RWPE1 (cell line): ENCODE results near the gene SCPEP1.
A peak's percentile ranks its signal among the peaks of the same experiment; 100 is the strongest.
"Not testable (repeated sequence)": the region's sequence is repeated elsewhere in the genome, so short reads cannot be mapped to it uniquely, and the experiment has no call there.

ENCODE experiments used
- CTCF ChIA-PET: fragments of 350-600 bp; sonication (Branson Sonifier 250); formaldehyde crosslinking; extraction: SDS; loops from one replicate; lab custom pipeline; 2021; lab: Yijun Ruan, JAX
- POLR2A ChIA-PET: fragments of 400-600 bp; formaldehyde crosslinking; extraction: SDS; loops from one replicate; lab custom pipeline; 2020; ENCODE audit warnings: antibody characterized with exemption; ENCODE audit not compliant: low non-redundant PET; lab: Yijun Ruan, JAX
- DNase-seq: peaks from one replicate; pipeline ENCODE4 v3.0.0; 2012; ENCODE audit warnings: low spot score
- H3K27ac ChIP-seq: fragments of 450-650 bp; 2 replicates; pipeline ENCODE4 v1.5.1; 2017
- TF ChIP-seq, protein P1 (sequence below): fragments of 450-650 bp; conservative IDR thresholded peaks from 2 replicates; pipeline ENCODE4 v1.5.1; 2017; ENCODE audit warnings: low read depth, mild to moderate bottlenecking

Gene SCPEP1

GRCh38 chr17:56960596-56961538 lies 17.1 kb upstream of the SCPEP1 start, which contains the start of gene COIL:
COIL (minus strand) TSS chr17:56961050; CDS start chr17:56961019, 31 bp downstream.
- TF ChIP-seq, protein P1, sequence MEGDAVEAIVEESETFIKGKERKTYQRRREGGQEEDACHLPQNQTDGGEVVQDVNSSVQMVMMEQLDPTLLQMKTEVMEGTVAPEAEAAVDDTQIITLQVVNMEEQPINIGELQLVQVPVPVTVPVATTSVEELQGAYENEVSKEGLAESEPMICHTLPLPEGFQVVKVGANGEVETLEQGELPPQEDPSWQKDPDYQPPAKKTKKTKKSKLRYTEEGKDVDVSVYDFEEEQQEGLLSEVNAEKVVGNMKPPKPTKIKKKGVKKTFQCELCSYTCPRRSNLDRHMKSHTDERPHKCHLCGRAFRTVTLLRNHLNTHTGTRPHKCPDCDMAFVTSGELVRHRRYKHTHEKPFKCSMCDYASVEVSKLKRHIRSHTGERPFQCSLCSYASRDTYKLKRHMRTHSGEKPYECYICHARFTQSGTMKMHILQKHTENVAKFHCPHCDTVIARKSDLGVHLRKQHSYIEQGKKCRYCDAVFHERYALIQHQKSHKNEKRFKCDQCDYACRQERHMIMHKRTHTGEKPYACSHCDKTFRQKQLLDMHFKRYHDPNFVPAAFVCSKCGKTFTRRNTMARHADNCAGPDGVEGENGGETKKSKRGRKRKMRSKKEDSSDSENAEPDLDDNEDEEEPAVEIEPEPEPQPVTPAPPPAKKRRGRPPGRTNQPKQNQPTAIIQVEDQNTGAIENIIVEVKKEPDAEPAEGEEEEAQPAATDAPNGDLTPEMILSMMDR, result peak; percentile 99
- H3K27ac ChIP-seq, result peak within 1 kb of the TSS; percentile 87
- CTCF ChIA-PET, result interaction anchor here (0.5 to 1.3 kb wide), 13 partner anchors 9 to 252 kb away, joined by 3 to 4 read pairs (median 3); partner anchors contain the start of gene TRIM25
- DNase-seq, result peak; percentile 88
- POLR2A ChIA-PET, result interaction anchor here (0.7 kb wide), 1 partner anchor 124 kb away, joined by 5 read pairs; no protein-coding TSS in a partner anchor

DNA sequence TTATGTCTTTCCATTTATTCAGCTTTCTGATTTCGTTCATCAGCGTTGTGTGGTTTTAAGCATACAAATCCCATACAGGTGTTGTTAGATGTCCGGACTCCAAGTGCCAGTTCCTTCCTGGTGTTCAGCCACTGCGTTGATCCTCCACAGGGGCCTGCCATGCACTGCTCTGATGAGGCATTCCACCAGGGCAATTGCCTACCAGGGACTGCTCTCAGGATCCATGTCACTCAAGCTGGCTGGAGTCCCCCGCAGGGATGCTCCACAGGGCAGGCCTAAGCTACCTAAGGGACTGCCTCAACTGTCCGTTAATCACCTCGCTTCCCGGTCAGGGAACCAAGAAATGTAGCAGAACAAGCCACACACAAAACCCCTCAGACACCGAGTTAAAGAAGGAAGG lies 12.7 kb upstream of the SCPEP1 start:
- H3K27ac ChIP-seq, CTCF ChIA-PET, POLR2A ChIA-PET, DNase-seq: not testable (repeated sequence)

DNA sequence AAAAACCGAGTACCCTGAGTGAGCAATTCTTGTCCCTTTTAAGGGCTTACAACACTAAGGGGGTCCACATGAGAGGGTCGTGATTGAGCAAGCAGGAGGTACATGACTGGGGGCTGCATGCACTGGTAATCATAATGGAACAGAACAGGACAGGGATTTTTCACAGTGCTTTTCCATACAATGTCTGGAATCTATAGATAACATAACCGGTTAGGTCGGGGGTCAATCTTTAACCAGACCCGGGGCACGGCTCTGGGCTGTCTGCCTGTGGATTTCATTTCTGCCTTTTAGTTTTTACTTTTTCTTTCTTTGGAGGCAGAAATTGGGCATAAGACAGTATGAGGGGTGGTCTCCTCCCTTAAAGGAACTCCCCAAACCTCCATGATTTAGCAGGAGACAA lies 12.2 kb upstream of the SCPEP1 start:
- POLR2A ChIA-PET, DNase-seq, CTCF ChIA-PET, H3K27ac ChIP-seq: not testable (repeated sequence)

DNA sequence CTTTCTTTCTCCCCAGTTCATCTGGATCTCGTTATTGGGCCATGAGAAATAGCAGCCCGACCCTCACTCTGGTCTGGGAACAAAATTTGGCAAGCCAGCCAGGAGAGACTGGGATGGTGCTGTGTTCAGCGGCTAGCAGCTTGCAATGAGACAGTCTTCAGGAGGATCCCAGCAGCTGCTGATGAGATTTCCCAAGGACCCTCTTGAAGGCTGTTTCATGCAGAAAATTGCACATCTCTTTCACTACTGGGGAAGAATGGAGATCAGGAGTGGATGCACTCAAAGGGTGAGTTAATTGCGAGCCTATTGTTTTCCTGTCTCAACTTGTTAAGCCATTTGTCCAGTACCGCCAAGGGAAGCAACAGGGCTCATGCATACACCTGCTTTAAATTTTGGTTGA lies 11.6 kb upstream of the SCPEP1 start:
- no peak for DNase-seq
- CTCF ChIA-PET, result no interaction called here
- POLR2A ChIA-PET, result no interaction called here
- H3K27ac ChIP-seq, result no peak overlapping the region
- TF ChIP-seq, protein P1, result no peak

DNA sequence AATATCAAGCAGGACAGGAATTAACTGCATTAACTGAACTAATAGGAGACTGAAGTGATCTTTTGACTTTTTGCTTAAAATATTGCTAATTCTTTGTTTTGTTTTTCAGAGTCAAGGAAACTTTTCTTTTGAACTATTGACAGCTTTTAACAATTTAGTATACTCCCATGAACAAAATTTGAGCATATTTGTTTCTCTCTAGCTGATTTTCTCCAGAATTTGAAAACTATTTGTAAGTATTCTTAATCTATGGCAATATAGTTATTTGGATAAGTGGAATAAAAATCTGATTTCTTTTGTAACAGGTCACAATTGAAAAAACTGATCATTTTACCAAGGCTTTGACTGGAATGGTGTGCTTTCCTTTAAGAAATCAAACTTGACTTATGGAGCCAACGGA lies 7.0 kb upstream of the SCPEP1 start:
- DNase-seq, result no peak
- no peak overlapping the region for H3K27ac ChIP-seq
- POLR2A ChIA-PET, result no interaction called here
- CTCF ChIA-PET, result interaction anchor here (0.6 to 1.1 kb wide), 2 partner anchors 103 to 315 kb away, joined by 3 read pairs; no protein-coding TSS in a partner anchor
- TF ChIP-seq, protein P1, result no peak

DNA sequence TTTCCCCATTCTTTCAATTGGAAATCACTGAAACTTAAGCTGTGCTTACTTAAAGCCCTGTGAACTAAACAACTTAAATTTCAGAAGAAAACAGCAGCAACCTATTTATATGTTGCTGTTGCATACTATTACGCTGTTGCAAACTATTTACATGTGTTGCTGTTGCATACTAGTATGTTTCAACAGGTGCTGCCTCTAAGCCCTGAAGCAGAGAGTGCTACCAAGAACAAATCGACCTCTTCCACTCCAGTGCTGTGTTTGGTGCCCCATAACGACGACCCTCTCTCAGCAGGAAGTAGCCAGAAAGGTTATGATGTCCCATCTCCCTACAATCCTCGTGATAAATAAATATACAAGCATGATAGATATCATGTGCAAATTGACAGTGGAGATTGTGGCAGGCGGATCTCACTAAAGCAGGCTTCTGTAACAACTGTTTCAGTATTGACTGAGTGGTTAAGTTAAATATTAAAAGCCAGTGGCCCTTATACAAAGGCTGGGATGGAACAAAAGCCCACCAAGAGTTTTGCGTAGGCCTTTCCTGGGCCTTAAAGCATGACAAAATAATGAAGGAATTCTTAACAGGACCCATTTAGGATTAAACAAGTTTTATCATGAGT lies 5.7 kb upstream of the SCPEP1 start:
- H3K27ac ChIP-seq, result no peak overlapping the region
- no peak for DNase-seq
- ChIA-PET POLR2A (no interaction called here), CTCF (no interaction called here)
- TF ChIP-seq, protein P1, result no peak

DNA sequence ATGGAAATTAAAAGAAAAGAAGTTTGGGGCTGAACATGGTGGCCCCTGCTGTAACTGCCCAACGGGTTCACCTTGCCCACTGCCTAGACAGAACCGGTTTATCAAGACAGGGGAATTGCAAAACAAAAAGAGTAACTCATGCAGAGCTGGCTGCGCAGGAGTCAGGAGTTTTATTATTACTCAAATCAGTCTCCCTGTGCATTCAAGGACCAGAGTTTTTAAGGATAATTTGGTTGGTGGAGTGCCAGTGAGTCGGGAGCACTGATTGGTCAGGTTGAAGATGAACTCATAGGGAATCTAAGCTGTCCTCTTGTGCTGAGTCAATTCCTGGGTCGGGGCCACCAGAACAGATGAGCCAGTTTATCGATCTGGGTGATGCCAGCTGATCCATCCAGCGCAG lies 4.4 kb upstream of the SCPEP1 start:
- peak; percentile 32 for DNase-seq
- no peak overlapping the region for H3K27ac ChIP-seq
- TF ChIP-seq, protein P1, result no peak
- CTCF ChIA-PET, result interaction anchor here (1.2 kb wide), 1 partner anchor 9 kb away, joined by 4 read pairs; no protein-coding TSS in a partner anchor
- POLR2A ChIA-PET, result no interaction called here
